ENCODE results near the gene ID1.

- TF ChIP-seq CTCF (IDR thresholded peaks at IDR 0.05) (peak in 1 of 4 experiments; percentile 11), POLR2A (IDR thresholded peaks at IDR 0.05) (peak; percentile 37), POLR2AphosphoS5 (IDR thresholded peaks at IDR 0.05) (peak; percentile 81)
These were observed 3.3 kb downstream of the ID1 start for GRCh38 chr20:31608251-31608945.
